ENCODE data around the gene RNF208. TPM values are rescaled to one million over a fixed set of nuclear protein-coding genes. Genes with fewer than 3 reads are reported as not detected.

Gene RNF208
- total and polyA plus RNA-seq, 4 donors = 0.28 to 7.1 (median 2.6) TPM

GRCh38 chr9:137173796-137174664 lies 48.0 kb downstream of the RNF208 start:
- no peak overlapping the region for H3K9ac ChIP-seq (ENCODE audit: low read depth in 1 of 2, low read length in 2 of 2)
- no peak for TF ChIP-seq FOXA1 (IDR thresholded peaks at IDR 0.05)
- TF ChIP-seq HNF4A (conservative IDR thresholded peaks at IDR 0.05) = no peak
- TF ChIP-seq, protein P1, sequence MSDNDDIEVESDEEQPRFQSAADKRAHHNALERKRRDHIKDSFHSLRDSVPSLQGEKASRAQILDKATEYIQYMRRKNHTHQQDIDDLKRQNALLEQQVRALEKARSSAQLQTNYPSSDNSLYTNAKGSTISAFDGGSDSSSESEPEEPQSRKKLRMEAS (IDR thresholded peaks at IDR 0.05) = no peak
- TF ChIP-seq CTCF (IDR thresholded peaks at IDR 0.05; ENCODE audit: low read depth, low read length, missing input control) = no peak
- no peak for TF ChIP-seq JUND (IDR thresholded peaks at IDR 0.05)
- TF ChIP-seq YY1 (IDR thresholded peaks at IDR 0.05) = no peak
- no peak for TF ChIP-seq NR2F2 (IDR thresholded peaks at IDR 0.05)
- no peak for TF ChIP-seq TAF1 (conservative IDR thresholded peaks at IDR 0.05)
- TF ChIP-seq, protein P2, sequence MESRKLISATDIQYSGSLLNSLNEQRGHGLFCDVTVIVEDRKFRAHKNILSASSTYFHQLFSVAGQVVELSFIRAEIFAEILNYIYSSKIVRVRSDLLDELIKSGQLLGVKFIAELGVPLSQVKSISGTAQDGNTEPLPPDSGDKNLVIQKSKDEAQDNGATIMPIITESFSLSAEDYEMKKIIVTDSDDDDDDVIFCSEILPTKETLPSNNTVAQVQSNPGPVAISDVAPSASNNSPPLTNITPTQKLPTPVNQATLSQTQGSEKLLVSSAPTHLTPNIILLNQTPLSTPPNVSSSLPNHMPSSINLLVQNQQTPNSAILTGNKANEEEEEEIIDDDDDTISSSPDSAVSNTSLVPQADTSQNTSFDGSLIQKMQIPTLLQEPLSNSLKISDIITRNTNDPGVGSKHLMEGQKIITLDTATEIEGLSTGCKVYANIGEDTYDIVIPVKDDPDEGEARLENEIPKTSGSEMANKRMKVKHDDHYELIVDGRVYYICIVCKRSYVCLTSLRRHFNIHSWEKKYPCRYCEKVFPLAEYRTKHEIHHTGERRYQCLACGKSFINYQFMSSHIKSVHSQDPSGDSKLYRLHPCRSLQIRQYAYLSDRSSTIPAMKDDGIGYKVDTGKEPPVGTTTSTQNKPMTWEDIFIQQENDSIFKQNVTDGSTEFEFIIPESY (IDR thresholded peaks at IDR 0.05) = no peak
- no peak for TF ChIP-seq RAD21 (IDR thresholded peaks at IDR 0.05)
- TF ChIP-seq FOXA2 (IDR thresholded peaks at IDR 0.05) = no peak
- TF ChIP-seq, protein P3, sequence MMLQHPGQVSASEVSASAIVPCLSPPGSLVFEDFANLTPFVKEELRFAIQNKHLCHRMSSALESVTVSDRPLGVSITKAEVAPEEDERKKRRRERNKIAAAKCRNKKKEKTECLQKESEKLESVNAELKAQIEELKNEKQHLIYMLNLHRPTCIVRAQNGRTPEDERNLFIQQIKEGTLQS (IDR thresholded peaks at IDR 0.05) = no peak
- TF ChIP-seq GABPA (IDR thresholded peaks at IDR 0.05 in 1 of 2, conservative IDR thresholded peaks at IDR 0.05 in 1 of 2) = no peak
- TF ChIP-seq REST (IDR thresholded peaks at IDR 0.05) = no peak
- no peak for TF ChIP-seq HNF4G (IDR thresholded peaks at IDR 0.05)
- DNase-seq (ENCODE audit: low spot score) = no peak
- no peak overlapping the region for H3K4me3 ChIP-seq (ENCODE audit: low read depth in 1 of 3, low read length in 3 of 3)
- peaks cover 3 to 10% (median 4%) of the 10 kb centered on the region in 4 donors for H3K27me3 ChIP-seq (ENCODE audit: control insufficient read depth in 4 of 4, insufficient read depth in 4 of 4, low read length in 3 of 4)
- no peaks in the 10 kb centered on the region for H3K9me3 ChIP-seq (ENCODE audit: control insufficient read depth in 4 of 4, low read length in 3 of 4)
- H3K36me3 ChIP-seq (ENCODE audit: control insufficient read depth in 4 of 4, insufficient read depth in 3 of 4, low read depth in 1 of 4, low read length in 3 of 4) = peaks cover 0 to 7% (median 4%) of the 10 kb centered on the region in 4 donors
- H3K4me1 ChIP-seq (ENCODE audit: control insufficient read depth in 4 of 4, insufficient read depth in 4 of 4, low read length in 3 of 4) = peaks cover 8 to 12% (median 10%) of the 10 kb centered on the region in 4 donors
- WGBS = 73% methylated on average over 45 of the region's 45 CpGs
- no peak overlapping the region for H3K27ac ChIP-seq (ENCODE audit: low read depth in 1 of 2, low read length in 2 of 2)
